OCI-LY1 (cell line): ENCODE measurements around the gene DOCK1.

Source experiments
- EZH2 ChIP-seq: fragments of 200-600 bp; sonication (generic), shearing (Covaris generic); IDR thresholded peaks from 2 replicates; pipeline ENCODE4 v1.8.0; 2017; ENCODE audit warnings: borderline replicate concordance, mixed run types, mild to moderate bottlenecking, antibody characterized with exemption, low read length, moderate library complexity, mixed read lengths
- TF ChIP-seq, protein P1 (sequence below): fragments of 200-600 bp; sonication (generic), shearing (Covaris generic); IDR thresholded peaks from 2 replicates; pipeline ENCODE4 v1.5.1; 2017; ENCODE audit warnings: mild to moderate bottlenecking, antibody characterized with exemption, low read length, moderate library complexity, mixed read lengths

DNA sequence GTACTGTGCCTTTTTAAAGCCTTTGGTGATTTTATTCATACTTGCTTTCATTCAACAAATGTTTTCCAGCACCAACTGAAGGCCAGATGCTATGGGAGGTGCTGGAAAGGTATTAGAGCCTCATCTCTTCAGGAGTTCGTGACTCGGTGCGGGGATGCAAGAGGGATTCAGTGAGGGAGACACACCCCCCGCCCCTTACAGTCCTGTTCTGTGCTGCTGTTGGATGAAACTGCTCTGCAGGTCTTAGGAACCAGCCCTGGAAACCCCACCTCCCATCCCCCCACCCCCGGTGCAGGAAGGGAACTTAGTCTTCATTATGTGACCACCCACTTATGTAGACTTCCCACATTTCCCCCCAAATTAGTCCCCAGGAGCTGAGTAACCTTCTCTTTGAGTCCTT is 180.7 kb downstream of the DOCK1 start:
- TF ChIP-seq, protein P1, sequence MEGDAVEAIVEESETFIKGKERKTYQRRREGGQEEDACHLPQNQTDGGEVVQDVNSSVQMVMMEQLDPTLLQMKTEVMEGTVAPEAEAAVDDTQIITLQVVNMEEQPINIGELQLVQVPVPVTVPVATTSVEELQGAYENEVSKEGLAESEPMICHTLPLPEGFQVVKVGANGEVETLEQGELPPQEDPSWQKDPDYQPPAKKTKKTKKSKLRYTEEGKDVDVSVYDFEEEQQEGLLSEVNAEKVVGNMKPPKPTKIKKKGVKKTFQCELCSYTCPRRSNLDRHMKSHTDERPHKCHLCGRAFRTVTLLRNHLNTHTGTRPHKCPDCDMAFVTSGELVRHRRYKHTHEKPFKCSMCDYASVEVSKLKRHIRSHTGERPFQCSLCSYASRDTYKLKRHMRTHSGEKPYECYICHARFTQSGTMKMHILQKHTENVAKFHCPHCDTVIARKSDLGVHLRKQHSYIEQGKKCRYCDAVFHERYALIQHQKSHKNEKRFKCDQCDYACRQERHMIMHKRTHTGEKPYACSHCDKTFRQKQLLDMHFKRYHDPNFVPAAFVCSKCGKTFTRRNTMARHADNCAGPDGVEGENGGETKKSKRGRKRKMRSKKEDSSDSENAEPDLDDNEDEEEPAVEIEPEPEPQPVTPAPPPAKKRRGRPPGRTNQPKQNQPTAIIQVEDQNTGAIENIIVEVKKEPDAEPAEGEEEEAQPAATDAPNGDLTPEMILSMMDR: no peak
- no peak for TF ChIP-seq EZH2
